ENCODE results near the gene KLHL33.
"Not testable (repeated sequence)": the region's sequence is repeated elsewhere in the genome, so short reads cannot be mapped to it uniquely, and the experiment has no call there.

KLHL33 gene

GRCh38 chr14:20435582-20436362 is at the start of gene KLHL33:
Gene KLHL33, minus strand, starts transcription at chr14:20436166. Its CDS starts 355 bp downstream, at chr14:20435811.
- ATAC-seq, result no peak

- no peak for ATAC-seq
These were observed 46.4 kb upstream of the KLHL33 start for GRCh38 chr14:20482382-20482781.

- no peak for ATAC-seq
These were observed 42.9 kb upstream of the KLHL33 start for GRCh38 chr14:20478894-20479293.

- ATAC-seq, result peak; percentile 8 to 31
These were observed 41.4 kb upstream of the KLHL33 start for GRCh38 chr14:20477211-20477876.

- peak in 1 of 2 donors; percentile 29 for ATAC-seq
These were observed 40.8 kb upstream of the KLHL33 start for GRCh38 chr14:20476776-20477175.

- no peak for ATAC-seq
These were observed 36.7 kb upstream of the KLHL33 start for GRCh38 chr14:20472536-20473169.

- ATAC-seq, result no peak
These were observed 34.6 kb upstream of the KLHL33 start for GRCh38 chr14:20470603-20470901.

- peak; percentile 79 to 82 for ATAC-seq
These were observed 34.1 kb upstream of the KLHL33 start for GRCh38 chr14:20469890-20470602.

- ATAC-seq, result peak; percentile 94 to 95
These were observed 33.4 kb upstream of the KLHL33 start, which contains the start of gene PNP for GRCh38 chr14:20469242-20469889. Gene PNP, plus strand, starts transcription at chr14:20469406. Its CDS starts 119 bp downstream, at chr14:20469525.

- no peak for ATAC-seq
These were observed 32.8 kb upstream of the KLHL33 start for GRCh38 chr14:20468764-20469241.

- ATAC-seq, result peak; percentile 96 to 97
These were observed 25.5 kb upstream of the KLHL33 start, which contains the start of gene PIP4P1 for GRCh38 chr14:20461225-20462141. Gene PIP4P1, minus strand, starts transcription at chr14:20461434. Its CDS starts 109 bp downstream, at chr14:20461325.

- peak; percentile 0 to 2 for ATAC-seq
These were observed 24.7 kb upstream of the KLHL33 start for GRCh38 chr14:20460458-20461224.

- no peak for ATAC-seq
These were observed 22.2 kb upstream of the KLHL33 start for GRCh38 chr14:20458031-20458789.

- no peak for ATAC-seq
These were observed 21.0 kb upstream of the KLHL33 start for GRCh38 chr14:20456971-20457370.

GRCh38 chr14:20455355-20456300 is 19.7 kb upstream of the KLHL33 start:
- ATAC-seq, result peak; percentile 71 to 72

- peak; percentile 84 to 87 for ATAC-seq
These were observed 18.8 kb upstream of the KLHL33 start, which contains the start of the genes APEX1 and OSGEP for GRCh38 chr14:20454516-20455354. Gene APEX1, plus strand, starts transcription at chr14:20455226. Its CDS starts 420 bp downstream, at chr14:20455646. Gene OSGEP, minus strand, starts transcription at chr14:20454812. Its CDS starts 129 bp downstream, at chr14:20454683.

GRCh38 chr14:20452831-20453230 is 16.9 kb upstream of the KLHL33 start:
- not testable (repeated sequence) for ATAC-seq
